Measurements from ENCODE around the gene HDAC4.

Gene HDAC4

DNA sequence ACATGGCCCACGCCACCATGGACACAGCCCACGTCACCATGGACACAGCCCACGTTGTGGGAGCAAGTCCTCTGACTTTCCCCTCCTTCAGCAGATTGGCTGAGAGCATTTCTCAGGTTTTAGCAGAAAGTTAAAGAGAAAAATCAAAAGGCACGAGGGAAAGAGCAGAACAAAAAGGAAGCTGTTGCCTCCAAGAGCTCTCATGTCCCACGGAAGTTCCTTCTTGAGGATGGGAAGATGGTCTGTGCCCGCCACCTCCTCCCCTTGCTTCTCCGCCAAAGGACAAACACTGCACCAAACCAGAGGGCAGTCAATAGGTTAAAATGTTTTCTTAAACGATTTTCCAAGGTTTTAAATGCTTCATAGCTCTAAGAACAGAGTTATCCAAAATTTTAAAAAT lies 148.4 kb downstream of the HDAC4 start:
- DNase-seq: no peak

DNA sequence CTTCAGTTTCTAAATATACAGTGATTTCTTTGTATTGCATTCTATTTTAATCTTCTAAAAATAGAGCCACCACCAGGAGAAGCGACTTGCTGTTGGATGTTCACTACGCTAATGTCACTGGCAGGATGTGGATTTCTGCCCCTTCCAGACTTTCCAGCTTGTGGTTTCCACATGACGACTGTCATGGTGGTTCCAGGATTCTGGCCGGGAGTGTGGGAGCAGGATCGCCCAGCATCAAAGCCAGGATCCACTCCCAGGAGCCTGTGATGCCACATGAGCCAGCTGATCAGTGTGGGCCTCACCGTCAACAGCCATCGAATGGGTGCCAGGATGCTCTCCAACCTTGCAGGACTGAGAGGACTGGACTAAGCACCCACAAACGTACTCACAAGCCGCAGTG lies 148.8 kb downstream of the HDAC4 start:
- no peak for DNase-seq

DNA sequence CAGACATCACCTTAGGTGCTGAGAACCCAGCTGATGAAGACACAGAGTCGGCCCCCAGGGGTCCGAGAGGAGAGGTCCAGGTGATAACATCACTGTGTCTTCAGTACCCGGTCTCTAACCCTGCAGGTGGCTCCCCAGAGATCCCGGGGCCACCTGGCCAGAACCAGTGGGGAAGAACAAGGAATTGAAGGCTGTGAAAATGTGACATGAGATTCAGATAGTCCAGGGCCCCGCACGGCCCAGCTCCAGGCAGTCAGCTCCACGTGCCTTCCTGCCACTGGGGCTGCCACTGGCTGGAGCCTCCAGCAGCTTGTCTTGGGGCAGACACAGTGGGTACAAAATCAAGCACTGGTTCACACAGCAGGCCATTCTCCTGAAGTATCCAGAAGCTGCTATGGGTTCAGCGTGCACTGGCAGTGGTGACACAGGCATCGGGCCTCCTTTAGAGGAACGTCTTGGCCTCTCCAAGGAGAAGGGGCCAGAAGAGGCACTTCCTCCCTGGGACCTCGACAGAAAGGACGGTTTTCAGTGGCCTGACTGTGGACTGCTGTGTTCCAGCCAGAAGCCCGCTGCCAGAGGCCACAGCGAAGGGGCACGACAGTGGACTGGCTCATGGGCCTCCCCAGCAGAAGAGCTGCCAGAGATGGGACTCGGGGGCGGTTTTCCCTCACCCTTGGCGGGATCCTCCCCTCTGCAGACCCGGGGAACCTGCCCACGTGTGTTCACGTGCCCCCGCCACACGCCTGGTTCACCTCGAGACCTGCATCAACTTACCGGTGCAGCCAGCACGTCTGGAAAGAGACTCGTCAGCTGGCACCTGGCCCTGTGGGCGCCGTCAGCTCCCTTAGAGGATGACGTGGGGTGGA lies 150.4 kb downstream of the HDAC4 start:
- DNase-seq: no peak

DNA sequence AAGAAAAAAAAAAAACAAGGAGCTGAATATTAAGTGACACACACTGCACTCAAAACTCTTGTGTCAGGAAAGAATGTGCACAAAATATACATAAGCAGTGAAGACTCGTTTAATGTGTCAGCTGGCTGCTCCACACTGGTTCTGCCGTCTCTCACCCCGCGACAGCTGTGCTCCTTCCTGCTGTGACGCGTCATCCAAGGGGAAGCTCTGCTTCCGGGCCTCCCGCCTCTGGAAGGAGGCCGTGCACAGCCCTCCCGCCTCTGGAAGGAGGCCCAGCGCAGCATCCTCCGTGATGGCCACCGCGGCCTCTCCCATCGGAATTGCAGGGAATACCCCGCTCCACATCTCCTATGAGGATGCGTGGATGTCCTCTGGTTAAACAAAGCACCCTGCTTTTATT lies 151.0 kb downstream of the HDAC4 start:
- peak; percentile 74 to 79 (median 78) for DNase-seq

DNA sequence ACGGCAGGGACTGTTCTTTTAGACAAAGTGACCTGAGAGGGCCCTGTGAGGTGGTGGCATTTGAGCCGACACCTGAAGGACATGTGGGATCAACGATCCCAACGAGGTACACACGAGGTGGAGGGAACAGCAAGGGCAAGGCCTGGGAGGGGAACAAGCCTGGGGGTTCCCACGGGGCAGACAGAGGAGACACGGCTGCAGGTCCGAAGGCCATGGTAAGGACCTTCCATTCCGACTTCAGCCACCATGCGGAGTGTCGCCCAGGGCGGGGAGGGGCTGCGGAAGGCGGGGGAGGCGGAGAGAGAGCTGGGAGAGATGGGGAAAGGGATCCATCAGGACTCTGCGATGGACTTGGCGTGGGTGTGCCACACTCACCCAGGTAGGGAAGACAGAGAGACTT lies 151.8 kb downstream of the HDAC4 start:
- DNase-seq: no peak

DNA sequence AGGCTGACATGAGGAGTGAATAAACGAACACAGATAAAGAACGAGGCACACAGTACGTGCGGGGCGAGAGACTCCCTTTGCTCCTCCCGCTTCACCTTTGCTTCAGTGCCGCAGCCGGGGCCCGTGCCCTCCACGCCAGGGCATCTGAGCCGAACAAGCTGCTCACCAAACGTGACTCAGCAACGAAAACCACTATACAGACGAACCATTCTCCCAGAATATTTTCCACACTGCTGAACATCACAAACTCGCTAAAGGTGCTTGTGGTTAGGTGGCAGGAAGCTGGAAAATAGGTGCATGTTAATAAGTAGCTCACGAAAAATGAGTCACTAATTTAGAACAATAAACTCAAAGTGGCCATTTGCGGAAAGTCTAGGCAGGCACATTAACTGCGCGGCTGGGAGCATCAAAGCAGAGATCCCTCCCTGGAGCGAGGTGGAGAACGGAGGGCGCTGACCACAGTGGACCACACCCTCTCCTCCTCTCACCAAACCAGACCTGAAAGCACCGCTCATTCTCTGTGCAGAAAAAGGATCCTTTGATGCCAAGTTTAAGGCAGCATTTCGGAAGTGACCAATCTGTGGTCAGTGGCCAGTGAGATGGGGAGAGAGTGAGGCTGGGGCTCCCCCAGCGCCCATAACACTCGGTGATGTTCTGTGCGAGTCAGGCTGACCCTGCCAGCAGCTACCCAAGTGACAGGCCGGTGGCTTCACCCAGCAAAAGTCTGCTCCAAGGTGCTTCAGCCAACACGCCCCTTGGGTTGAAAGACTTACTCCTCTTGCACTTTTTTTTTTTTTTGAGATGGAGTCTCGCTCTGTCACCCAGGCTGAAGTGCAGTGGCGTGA lies 153.2 kb downstream of the HDAC4 start:
- DNase-seq: no peak

DNA sequence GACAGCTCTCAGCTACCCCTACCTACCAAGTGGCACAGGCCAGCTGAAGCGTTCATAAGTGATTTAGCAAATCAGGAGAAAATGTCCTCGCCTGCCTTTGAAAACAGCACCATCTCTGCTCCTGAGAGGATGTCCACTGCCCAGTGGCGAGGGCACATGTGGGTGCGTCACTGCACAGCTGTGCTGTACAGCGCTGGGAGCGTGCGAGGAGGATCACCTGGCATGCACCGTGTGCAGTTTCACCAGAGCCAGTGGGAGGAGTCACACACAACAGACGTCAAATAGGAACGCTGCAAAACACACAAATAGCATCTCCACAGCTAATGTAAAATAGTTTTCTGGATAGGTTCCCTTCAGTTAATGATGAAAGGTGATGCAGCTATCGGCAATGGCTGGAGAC lies 154.1 kb downstream of the HDAC4 start:
- no peak for DNase-seq

DNA sequence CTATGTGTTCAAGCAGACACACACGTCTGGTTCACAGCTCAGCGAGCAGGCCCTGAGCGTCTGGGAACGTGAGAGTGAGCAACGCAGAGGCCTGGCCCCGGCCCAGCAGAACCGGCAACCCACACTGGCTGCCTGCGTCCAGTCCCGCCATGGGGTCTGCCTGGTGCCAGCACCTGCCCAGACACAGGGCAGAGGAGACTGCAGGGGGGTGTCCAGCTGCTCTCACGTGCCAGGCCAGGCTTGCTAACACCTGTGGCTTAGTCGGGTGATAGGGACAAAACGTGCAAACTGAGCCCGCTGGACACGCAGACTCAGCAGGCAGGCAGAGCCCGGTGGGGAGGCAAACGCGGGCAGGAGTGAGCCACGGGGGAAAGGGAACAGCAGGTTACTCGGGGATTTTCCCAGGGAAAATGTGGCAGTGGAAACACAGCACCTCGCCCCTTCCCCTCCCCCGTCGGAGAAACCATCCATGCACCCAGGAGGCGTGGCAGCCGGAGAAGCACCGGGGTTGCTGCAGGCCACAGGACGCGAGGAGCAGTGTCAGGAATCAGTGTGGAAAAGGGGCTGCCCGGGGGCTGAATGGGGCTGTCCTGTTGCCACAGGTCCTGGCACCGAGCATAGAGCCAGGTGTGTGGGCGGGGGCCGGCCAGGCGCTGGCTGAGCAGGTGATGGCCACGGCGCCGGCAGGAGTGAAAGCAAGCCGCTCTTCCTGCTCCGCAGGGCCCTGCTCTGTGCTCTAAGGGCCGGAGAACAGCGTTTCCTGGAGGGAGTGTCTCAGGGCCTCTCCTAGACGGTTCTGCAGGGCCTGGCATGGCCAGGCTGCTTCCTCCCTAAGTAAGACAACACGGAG lies 154.7 kb downstream of the HDAC4 start:
- no peak for DNase-seq

DNA sequence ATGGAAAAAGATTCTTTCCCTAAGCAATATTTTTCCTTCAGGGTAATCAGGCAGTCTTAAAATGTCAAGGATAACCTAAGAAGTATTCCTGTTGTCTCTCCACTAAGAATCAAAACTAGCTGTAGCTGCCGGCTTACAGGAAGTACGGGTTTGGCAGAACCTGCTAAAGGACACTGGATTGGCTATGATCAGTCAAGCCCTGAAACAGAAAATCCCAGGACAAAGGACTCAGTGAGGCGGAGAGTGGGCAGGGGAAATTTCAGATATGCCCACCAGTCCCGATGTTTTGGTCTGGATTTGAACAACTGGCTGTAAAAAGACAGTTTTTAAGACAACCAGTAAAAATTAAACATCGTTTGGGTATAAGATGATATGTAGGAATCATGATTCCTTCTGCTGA lies 155.7 kb downstream of the HDAC4 start:
- DNase-seq: no peak

DNA sequence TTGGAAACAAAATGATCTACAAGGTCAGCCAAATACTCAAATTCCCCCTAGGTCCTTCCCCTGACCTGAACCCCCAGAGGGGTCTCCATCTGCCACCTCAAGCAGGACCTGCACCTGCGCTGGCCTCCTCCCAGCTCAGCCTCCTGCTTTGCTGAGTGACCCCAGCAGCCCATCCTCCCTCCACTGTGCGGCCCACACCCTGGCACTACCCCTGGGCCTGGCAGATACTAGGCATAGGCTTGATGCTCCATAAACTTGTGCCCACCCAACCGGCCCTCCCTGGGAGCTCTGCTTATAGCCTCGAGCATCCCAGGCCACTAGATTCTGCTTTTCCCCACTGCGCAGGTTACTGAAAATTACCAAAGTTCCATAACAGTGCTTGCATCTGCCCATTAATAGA lies 156.2 kb downstream of the HDAC4 start:
- no peak for DNase-seq

DNA sequence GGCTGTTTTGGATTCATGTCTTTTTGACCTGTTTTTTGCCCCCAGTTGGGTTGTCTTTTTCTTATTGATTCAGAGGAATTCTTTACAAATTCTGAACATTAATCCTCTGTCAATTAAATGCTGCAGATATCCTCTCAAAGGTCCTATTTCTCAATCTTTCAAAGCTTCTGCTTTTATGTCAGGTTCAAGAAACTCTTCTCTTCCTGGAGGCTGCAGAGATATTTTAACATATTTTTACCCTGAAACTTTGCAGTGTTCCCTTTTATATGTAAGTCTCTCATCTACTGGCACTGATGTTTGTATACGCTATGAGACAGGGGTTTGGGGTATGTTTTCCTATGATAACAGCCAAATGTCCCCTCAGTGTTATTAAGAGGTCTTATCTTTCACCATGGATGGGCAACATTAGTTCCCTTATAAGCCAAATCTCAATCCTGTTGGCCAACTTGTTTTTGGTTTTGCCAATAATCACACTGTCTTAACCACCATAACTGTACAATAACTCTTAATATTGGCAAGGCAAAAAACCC lies 159.3 kb downstream of the HDAC4 start:
- no peak for DNase-seq

DNA sequence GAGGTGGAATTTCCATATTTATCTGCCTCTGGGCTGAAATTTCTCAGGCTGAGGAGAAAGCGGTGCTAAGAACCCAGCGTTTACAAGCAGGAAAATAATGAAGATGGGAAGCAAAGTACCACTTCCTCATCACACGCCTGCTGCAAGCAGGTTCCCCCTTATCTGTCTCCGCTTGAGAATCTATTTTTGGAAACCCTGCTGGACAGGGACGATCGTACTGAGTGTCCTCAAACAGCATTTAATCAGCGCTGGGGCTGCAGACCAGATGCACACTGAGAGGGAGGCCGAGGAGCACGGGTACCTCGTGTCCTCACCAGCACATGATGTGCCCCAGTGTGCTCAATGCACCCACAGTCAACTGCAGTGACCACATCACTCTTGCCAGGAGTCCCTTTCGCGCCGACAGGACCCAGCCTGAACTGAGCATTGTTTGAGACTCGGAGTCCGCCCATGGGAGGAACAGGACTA lies 160.4 kb downstream of the HDAC4 start:
- DNase-seq: peak in 1 of 3 donors; percentile 47

DNA sequence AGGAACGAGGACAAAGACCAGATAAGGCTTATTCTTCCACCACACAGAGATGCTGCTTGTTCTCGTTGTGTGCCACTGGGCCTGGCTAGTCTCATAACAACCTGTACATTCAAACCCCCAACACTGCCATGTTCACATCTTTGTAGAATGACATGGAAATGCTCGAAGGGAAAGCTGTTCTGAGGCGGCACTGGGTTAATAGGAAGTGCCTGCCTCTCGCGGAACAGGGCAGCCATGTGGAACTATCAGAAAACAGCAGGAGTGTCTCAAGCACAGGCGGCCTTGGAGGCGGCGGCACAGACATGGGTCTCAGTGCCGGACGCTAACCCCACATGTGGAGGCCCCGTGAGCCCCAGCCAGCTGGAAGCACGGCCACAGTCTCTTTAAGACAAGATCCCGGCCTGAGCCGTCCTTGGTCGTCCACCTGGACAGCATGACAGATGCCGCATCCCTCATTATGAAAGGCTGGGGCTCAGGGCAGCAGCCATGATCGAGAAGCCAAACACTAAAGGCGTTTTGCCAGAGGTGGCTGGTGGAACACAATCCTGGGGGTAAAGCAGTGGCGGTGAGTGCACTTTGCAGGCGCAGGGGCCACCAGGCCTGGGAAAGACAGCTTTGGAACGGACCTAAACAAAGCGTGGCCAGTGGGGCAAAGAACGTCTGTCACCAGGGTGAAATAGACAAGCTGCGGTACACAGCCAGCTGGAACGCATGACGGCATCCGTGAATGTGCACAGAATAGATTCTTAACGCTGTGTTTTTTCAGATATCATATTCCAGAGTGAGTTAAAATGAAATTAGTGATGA lies 161.0 kb downstream of the HDAC4 start:
- DNase-seq: no peak

DNA sequence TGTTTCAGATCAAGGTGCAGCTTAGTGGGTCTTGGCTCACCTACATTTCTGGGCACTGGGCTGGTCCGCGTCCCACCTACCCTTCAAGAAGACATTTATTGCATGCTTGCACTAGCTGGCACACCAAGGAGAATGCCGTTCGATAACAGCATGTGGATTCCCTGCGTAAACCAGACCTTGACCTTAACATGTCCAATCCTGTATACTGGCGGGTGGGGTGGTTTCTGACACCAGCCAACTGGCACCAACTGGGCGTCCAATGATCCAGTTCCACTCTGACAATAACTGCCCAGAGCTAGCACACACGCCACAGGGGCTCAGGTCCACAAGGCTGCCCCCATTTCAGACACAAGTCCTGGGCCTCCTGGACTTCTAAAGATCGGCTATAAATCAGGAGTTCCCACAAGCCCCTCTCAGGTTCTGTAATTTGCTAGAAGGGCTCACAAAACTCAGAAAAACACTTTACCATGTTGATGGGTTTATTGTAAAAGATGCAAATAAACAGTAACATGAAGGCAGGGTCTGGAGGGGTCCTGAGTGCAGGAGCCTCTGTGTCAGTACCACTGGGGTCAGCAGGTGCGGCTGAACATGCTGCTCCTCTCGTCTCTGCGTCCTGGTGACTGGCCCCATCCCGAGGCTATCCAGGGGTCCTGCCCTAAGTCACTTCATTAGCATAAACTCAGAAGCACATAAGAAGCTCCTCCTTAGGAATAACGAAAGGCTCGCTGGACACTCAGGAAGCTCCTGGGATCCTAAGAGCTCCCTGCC lies 161.8 kb downstream of the HDAC4 start:
- DNase-seq: no peak

DNA sequence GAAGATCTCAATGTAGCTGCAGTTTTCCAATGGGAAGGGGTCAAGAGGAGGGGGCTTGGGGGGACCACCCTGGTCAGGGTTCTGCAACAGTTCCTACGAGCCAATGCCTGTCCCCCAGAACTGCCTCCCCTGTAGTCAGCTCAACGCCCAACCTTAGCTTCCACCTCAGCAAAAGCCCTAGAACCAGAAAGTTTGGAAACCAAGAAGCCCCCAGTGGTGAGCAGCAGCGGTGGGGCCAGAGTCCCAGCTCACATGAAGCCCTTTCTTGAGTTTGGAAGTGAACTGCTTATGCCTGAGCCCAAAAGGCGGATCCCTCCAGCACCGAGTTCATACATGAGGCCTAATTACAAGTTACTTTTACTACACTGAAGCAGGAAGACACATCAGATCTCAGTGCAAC lies 162.4 kb downstream of the HDAC4 start:
- no peak for DNase-seq

DNA sequence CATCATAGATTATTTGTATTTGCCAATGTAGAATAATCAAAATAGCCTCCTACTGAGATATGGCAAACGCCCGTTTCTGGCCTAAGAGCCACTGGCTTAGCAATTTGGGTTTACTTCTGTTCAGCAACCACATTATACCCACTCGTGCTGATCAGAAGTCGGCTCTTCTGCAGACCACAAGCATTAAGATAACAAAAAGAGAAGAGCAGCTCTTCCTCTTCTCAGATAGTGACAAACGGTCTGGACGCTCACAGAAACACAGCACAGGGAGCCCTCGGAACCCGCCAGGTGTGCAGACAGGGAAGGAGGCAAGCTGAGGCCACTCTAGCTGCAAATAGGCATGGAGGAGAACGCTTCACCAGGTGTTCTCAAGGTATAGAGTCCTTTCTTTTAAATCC lies 164.0 kb downstream of the HDAC4 start:
- no peak for DNase-seq

DNA sequence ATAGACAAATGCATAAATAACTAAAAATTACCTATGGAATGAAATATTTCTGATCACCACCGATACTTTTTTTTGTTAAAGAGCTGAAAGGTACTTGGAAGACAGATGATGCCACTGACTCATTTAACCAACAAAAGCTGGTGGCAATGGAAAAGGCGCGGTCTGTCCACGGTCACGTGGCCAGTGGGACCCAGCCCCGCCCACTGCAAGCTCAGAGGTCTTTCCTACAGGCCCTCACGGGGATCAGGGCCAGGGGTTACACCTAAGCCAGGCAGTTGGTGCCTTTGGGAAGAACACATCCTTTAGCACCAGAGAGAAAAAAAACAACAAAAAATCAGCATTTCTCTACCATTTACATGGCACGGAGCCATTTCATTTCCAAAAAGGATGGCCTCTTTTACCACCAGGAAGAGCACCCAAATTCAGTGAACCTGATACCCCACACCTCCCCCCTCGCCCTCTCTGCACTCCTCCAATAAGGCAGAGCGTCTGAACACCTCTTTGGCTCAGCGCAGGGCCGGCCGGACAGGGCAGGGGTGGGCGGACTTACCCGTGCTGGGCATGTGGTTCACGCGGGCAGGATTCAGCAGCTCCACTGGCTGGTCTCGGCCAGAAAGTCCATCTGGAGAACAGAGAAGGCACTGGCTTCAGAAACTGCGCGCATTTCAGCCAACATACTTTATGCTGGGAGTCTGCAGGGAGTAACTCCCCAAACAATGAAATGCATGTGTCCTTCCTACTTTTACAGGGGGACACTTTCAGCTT lies 164.6 kb downstream of the HDAC4 start:
- DNase-seq: no peak

DNA sequence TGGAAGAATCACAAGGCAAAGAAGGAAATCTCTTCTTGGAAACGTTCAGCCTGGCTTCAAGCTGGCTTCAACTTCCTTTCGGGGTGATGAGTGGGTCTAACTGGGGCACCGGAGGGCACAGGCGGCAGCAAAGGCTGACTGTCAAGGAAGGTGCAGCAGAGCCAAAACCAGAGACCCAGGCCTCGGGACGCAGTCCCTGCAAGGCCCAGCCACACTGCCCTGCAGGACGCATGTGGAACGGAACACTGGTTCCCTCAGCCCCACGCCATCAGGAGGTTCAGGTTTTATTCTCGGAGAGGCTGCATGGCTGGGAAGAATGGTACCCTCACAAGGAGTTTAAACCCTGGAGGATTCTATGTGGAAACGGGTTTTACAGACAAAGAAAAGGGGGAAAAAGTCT lies 165.5 kb downstream of the HDAC4 start:
- DNase-seq: no peak

DNA sequence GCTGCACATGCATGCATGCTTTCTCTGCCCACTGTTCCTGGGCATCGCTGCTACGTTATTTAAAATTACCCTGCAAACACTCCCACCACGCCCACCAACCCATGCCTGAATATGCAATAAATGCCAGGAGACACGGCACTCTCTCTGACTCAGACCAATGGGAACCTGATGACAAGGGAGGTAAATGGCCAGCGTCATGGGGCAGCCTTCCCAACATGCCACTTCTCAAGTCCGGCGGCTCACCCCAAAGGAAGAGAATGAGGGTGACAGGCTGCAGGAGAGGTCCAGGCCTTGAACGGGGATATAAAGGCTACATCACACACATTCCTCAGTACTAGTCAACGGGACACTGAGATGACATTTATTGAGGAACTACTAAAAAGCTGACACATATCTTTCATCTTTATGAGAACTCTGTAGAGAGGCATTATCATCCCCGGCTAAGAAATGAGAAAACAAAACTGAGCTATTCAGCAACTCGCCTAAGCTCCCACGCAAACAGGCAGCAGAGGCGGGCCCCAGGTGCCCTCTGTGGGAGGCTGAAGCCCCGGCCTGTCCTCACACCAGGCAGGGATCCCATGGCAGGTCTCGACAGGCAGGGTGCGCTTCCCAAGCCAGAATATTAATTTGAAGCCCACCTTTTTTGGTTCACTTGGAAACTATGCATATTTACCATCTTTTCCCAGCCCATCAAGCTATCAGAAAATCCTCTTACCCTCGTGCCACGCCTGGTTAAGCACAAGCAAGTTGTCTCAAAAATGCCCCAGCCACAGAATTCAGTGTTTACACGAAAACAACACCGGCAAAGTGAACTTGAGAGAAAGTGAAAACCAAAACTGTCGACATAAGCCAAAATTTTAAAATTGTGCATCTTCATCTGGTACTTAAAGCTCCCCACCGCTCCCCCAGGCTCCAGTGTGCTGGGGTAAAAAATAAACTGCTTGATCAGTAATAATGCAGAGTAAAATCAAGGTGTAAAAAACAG lies 166.3 kb downstream of the HDAC4 start:
- peak; percentile 52 to 66 (median 60) for DNase-seq

Measured in suppressor macrophage treated with lipopolysaccharide for 1 hour (primary cell).